ENCODE measurements around the gene OR2H1.

The OR2H1 gene

GRCh38 chr6:29510746-29511300, 53.9 kb downstream of the OR2H1 start:
- no peak for DNase-seq (ENCODE audit: low spot score)
